ENCODE results near the gene MTF2.

- no peak for TF ChIP-seq CTCF (IDR thresholded peaks at IDR 0.05; ENCODE audit: insufficient read depth, low read length)
- no peak for TF ChIP-seq POLR2AphosphoS5 (IDR thresholded peaks at IDR 0.05; ENCODE audit: low read depth)
- TF ChIP-seq SPI1 (IDR thresholded peaks at IDR 0.05; ENCODE audit: borderline replicate concordance, low read depth), result no peak
- no peak for TF ChIP-seq REST (IDR thresholded peaks at IDR 0.05; ENCODE audit: insufficient replicate concordance, low read depth)
Observed at GRCh38 chr1:93137604-93138292, 58.7 kb downstream of the MTF2 start.
